Esophagus muscularis mucosa (tissue), 3 donors: Measurements from ENCODE around the gene REV1.

Source experiments
- POLR2A ChIP-seq: fragments of 450-650 bp; IDR thresholded peaks from one replicate; pipeline ENCODE4 v1.6.1; 2017; ENCODE audit warnings: antibody characterized with exemption, moderate library complexity, mild to moderate bottlenecking, low read depth
- TF ChIP-seq, protein P1 (sequence below), 3 experiments: fragments of 200-600 bp in 2 of 3; fragments of 450-650 bp in 1 of 3; sonication (generic) in 2 of 3; IDR thresholded peaks; one replicate each; pipeline ENCODE4 v1.5.1; 2017 to 2019; ENCODE audit warnings: antibody characterized with exemption in 3 of 3, mild to moderate bottlenecking in 2 of 3, moderate library complexity in 1 of 3

DNA sequence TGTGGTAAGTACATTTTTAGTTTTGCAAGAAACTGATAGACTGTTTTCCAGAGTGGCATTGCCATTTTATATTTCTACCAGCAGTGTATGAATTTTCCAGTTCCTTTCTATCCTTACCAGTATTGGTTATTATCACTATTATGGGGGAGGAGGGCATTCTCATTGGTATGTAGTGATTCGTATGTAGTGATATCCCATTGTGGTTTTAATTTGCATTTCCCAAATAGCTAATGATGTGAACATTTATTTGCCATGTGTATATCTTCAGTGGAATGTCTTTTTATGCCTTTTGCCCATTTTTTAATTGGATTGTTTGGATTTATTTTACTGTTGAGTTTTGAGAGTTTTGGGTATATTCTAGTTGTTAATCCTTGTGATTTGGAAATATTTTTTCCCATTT is 135.7 kb downstream of the REV1 start:
- TF ChIP-seq, protein P1, sequence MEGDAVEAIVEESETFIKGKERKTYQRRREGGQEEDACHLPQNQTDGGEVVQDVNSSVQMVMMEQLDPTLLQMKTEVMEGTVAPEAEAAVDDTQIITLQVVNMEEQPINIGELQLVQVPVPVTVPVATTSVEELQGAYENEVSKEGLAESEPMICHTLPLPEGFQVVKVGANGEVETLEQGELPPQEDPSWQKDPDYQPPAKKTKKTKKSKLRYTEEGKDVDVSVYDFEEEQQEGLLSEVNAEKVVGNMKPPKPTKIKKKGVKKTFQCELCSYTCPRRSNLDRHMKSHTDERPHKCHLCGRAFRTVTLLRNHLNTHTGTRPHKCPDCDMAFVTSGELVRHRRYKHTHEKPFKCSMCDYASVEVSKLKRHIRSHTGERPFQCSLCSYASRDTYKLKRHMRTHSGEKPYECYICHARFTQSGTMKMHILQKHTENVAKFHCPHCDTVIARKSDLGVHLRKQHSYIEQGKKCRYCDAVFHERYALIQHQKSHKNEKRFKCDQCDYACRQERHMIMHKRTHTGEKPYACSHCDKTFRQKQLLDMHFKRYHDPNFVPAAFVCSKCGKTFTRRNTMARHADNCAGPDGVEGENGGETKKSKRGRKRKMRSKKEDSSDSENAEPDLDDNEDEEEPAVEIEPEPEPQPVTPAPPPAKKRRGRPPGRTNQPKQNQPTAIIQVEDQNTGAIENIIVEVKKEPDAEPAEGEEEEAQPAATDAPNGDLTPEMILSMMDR (IDR thresholded peaks at IDR 0.05), result no peak
- TF ChIP-seq POLR2A, result no peak
